ENCODE results near the gene ARPC5. TPM values are rescaled to one million over a fixed set of nuclear protein-coding genes. Genes with fewer than 3 reads are reported as not detected.

Gene ARPC5
- total and polyA plus RNA-seq, 9 of the 15 experiments (the other 6 are each of a cell fraction or from before 2014, with no cell fraction given), result 71.8 to 150 (median 91.6) TPM

GRCh38 chr1:183636783-183637182, 1.2 kb upstream of the ARPC5 start (continued):
- TF ChIP-seq ASH1L (IDR thresholded peaks at IDR 0.05; ENCODE audit: borderline replicate concordance, low read depth, partially characterized antibody) (no peak), HSF4 (CRISPR knock-in tag; IDR thresholded peaks at IDR 0.05; ENCODE audit: borderline replicate concordance) (no peak), LARP7 (IDR thresholded peaks at IDR 0.05) (no peak), ZBTB8A (IDR thresholded peaks at IDR 0.05; ENCODE audit: partially characterized antibody) (no peak), TBP (optimal IDR thresholded peaks at IDR 0.05; ENCODE audit: low read depth, low read length) (no peak), GTF3C2 (IDR thresholded peaks at IDR 0.05; ENCODE audit: borderline replicate concordance, extremely low read depth, insufficient read length) (no peak), HMGN3 (IDR thresholded peaks at IDR 0.05; ENCODE audit: borderline replicate concordance, extremely low read depth, insufficient read length, low read depth, low read length) (no peak), CBX3 (IDR thresholded peaks at IDR 0.05; ENCODE audit: borderline replicate concordance in 1 of 2, low read length in 2 of 2) (no peak), CEBPZ (IDR thresholded peaks at IDR 0.05; ENCODE audit: borderline replicate concordance, low read depth, low read length) (no peak)

Data from K562 (cell line).